GM23338 (cell line): ENCODE results near the gene PRKAR1A. TPM values are rescaled to one million over a fixed set of nuclear protein-coding genes. Genes with fewer than 3 reads are reported as not detected.

Experiments used
- ATAC-seq: fragments of 200-7000 bp; cut with Tn5 transposase; 3 replicates; pipeline ENCODE4 v1.9.1; 2020
- DNase-seq: peaks from one replicate; pipeline ENCODE4 v3.0.0-alpha.2; 2015; ENCODE audit warnings: low spot score
- H2AFZ ChIP-seq: fragments of 200-600 bp; sonication (generic); 2 replicates; pipeline ENCODE4 v1.8.0; 2016; ENCODE audit warnings: antibody characterized with exemption, mild to moderate bottlenecking, moderate library complexity
- H3F3A ChIP-seq: fragments of 200-600 bp; sonication (generic); replicated peaks from 2 replicates; pipeline ENCODE4 v1.8.0; 2017; ENCODE audit warnings: antibody characterized with exemption, mixed run types, low read depth
- H3K27ac ChIP-seq: fragments of 200-600 bp; sonication (generic); 2 replicates; pipeline ENCODE4 v1.6.1; 2016; ENCODE audit warnings: low read depth
- H3K27me3 ChIP-seq: fragments of 200-600 bp; sonication (generic); 2 replicates; pipeline ENCODE4 v1.8.0; 2016; ENCODE audit warnings: mild to moderate bottlenecking, mixed run types, moderate library complexity; ENCODE audit not compliant: insufficient read depth
- H3K36me3 ChIP-seq: fragments of 200-600 bp; sonication (generic); 2 replicates; pipeline ENCODE4 v1.8.0; 2016; ENCODE audit warnings: mild to moderate bottlenecking; ENCODE audit not compliant: insufficient read depth
- H3K4me1 ChIP-seq: fragments of 200-600 bp; sonication (generic); 2 replicates; pipeline ENCODE4 v1.8.0; 2016; ENCODE audit warnings: mild to moderate bottlenecking, moderate library complexity; ENCODE audit not compliant: insufficient read depth
- H3K4me2 ChIP-seq: fragments of 200-600 bp; sonication (generic); 2 replicates; pipeline ENCODE4 v1.7.1; 2017; ENCODE audit warnings: mixed run types
- H3K4me3 ChIP-seq: fragments of 200-600 bp; sonication (generic); 2 replicates; pipeline ENCODE4 v1.6.1; 2016; ENCODE audit warnings: mixed run types
- H3K79me2 ChIP-seq: fragments of 200-600 bp; sonication (generic); replicated peaks from 2 replicates; pipeline ENCODE4 v1.8.0; 2017; ENCODE audit warnings: mild to moderate bottlenecking; ENCODE audit not compliant: insufficient read depth
- H3K9me2 ChIP-seq: fragments of 200-600 bp; sonication (generic); 2 replicates; pipeline ENCODE4 v1.8.0; 2017; ENCODE audit not compliant: insufficient read depth
- H4K20me1 ChIP-seq: fragments of 200-600 bp; sonication (generic); replicated peaks from 2 replicates; pipeline ENCODE4 v1.8.0; 2017; ENCODE audit warnings: mild to moderate bottlenecking; ENCODE audit not compliant: insufficient read depth
- H3K27ac Mint-ChIP-seq: 2 replicates; pipeline ENCODE4 v1.8.0; 2020; ENCODE audit warnings: inconsistent platforms, mild to moderate bottlenecking, moderate library complexity, mixed read lengths
- H3K27me3 Mint-ChIP-seq: 3 replicates; pipeline ENCODE4 v1.8.0; 2022; ENCODE audit warnings: low read depth, mild to moderate bottlenecking, moderate library complexity, mixed read lengths, inconsistent platforms; ENCODE audit not compliant: insufficient read depth, poor library complexity
- H3K36me3 Mint-ChIP-seq: 3 replicates; pipeline ENCODE4 v1.8.0; 2021; ENCODE audit warnings: low read depth, mild to moderate bottlenecking, inconsistent platforms, moderate library complexity, mixed read lengths
- H3K4me1 Mint-ChIP-seq: 3 replicates; pipeline ENCODE4 v1.8.0; 2020; ENCODE audit warnings: mild to moderate bottlenecking, inconsistent platforms, mixed read lengths
- H3K4me3 Mint-ChIP-seq: 3 replicates; pipeline ENCODE4 v1.8.0; 2021; ENCODE audit warnings: moderate library complexity, mild to moderate bottlenecking, inconsistent platforms, mixed read lengths
- H3K9me3 Mint-ChIP-seq: 3 replicates; pipeline ENCODE4 v1.8.0; 2020; ENCODE audit warnings: moderate library complexity, mild to moderate bottlenecking, inconsistent platforms, mixed read lengths
- CREB1 ChIP-seq: fragments of 250-450 bp; sonication (Bioruptor Pico); IDR thresholded peaks from 2 replicates; pipeline ENCODE4 v1.5.0; 2020; ENCODE audit warnings: low read depth, mild to moderate bottlenecking, moderate library complexity
- CTCF ChIP-seq, 2 experiments: fragments of 200-600 bp in 1 of 2; sonication (generic) in 1 of 2; conservative IDR thresholded peaks; 2 replicates each; pipeline versions ENCODE4 v1.5.1 to v1.6.1; 2016 to 2017; ENCODE audit warnings: antibody characterized with exemption in 2 of 2, low read depth in 2 of 2, mild to moderate bottlenecking in 2 of 2, moderate library complexity in 1 of 2
- ETS1 ChIP-seq: IDR thresholded peaks from 2 replicates; pipeline ENCODE4 v1.6.1; 2016; ENCODE audit warnings: antibody characterized with exemption
- EZH2 ChIP-seq: fragments of 200-600 bp; sonication (generic); IDR thresholded peaks from one replicate; pipeline ENCODE4 v1.8.0; 2017; ENCODE audit warnings: antibody characterized with exemption, mild to moderate bottlenecking, low read depth; ENCODE audit not compliant: unreplicated experiment
- EZH2phosphoT487 ChIP-seq: fragments of 200-600 bp; sonication (generic); IDR thresholded peaks from one replicate; pipeline ENCODE4 v1.8.1; 2018; ENCODE audit warnings: antibody characterized with exemption; ENCODE audit not compliant: unreplicated experiment
- JUNB ChIP-seq: IDR thresholded peaks from one replicate; pipeline ENCODE4 v1.6.1; 2016; ENCODE audit warnings: antibody characterized with exemption; ENCODE audit not compliant: unreplicated experiment
- NANOG ChIP-seq: IDR thresholded peaks from 2 replicates; pipeline ENCODE4 v1.6.1; 2016; ENCODE audit warnings: antibody characterized with exemption, borderline replicate concordance
- POLR2AphosphoS5 ChIP-seq: IDR thresholded peaks from 2 replicates; pipeline ENCODE4 v1.6.1; 2016; ENCODE audit warnings: antibody characterized with exemption, low read depth
- REST ChIP-seq: IDR thresholded peaks from one replicate; pipeline ENCODE4 v1.6.1; 2018; ENCODE audit warnings: antibody characterized with exemption; ENCODE audit not compliant: unreplicated experiment
- STAT1 ChIP-seq: IDR thresholded peaks from one replicate; pipeline ENCODE4 v1.6.1; 2016; ENCODE audit warnings: antibody characterized with exemption; ENCODE audit not compliant: unreplicated experiment
- ZNF114 ChIP-seq: fragments of 250-450 bp; sonication (Bioruptor Pico); IDR thresholded peaks from 2 replicates; pipeline ENCODE4 v1.5.0; 2020; ENCODE audit warnings: mild to moderate bottlenecking, moderate library complexity
- ZNF331 ChIP-seq: fragments of 250-450 bp; sonication (Bioruptor Pico); IDR thresholded peaks from 2 replicates; pipeline ENCODE4 v1.5.0; 2020; ENCODE audit warnings: low read depth, mild to moderate bottlenecking, moderate library complexity
- ZNF462 ChIP-seq: fragments of 250-450 bp; sonication (Bioruptor Pico); IDR thresholded peaks from 2 replicates; pipeline ENCODE4 v1.5.0; 2020; ENCODE audit warnings: mild to moderate bottlenecking, moderate library complexity
- polyA plus RNA-seq: library from polyadenylated mRNA; unstranded; fragments of >200 nt; fragmentation: Nextera tagmentation; extraction: Ambion mirVana; gene quantifications from 2 replicates; pipeline ENCODE4 v1.2.1, GENCODE V29; 2016
- total RNA-seq: library from RNA; depleted of rRNA; stranded (reverse); fragments of >200 nt; shearing (Covaris generic); gene quantifications from 2 replicates; pipeline ENCODE4 v1.2.3, GENCODE V29; 2014

Gene PRKAR1A
- total and polyA plus RNA-seq, 2 experiments from 2014 or later, result 90.1 to 100 TPM

GRCh38 chr17:68569346-68569745 lies 57.1 kb downstream of the PRKAR1A start:
- Histone ChIP-seq H3K36me3 (no peaks in the 10 kb centered on the region), H3K27ac (no peak overlapping the region), H2AFZ (no peak overlapping the region), H3K9me2 (no peaks in the 10 kb centered on the region), H3K4me3 (no peak overlapping the region), H3F3A (no peaks in the 10 kb centered on the region), H4K20me1 (no peaks in the 10 kb centered on the region; the same call in 1 of the 2 replicates), H3K4me2 (no peak overlapping the region), H3K4me1 (no peaks in the 10 kb centered on the region), H3K79me2 (no peaks in the 10 kb centered on the region), H3K27me3 (no peaks in the 10 kb centered on the region)
- Mint-ChIP-seq H3K27ac (no peak overlapping the region), H3K9me3 (peaks cover 3% of the 10 kb centered on the region; the same call in 1 of the 3 replicates), H3K27me3 (no peaks in the 10 kb centered on the region), H3K4me3 (no peak overlapping the region), H3K36me3 (no peaks in the 10 kb centered on the region), H3K4me1 (no peaks in the 10 kb centered on the region)
- ATAC-seq, result no peak
- no peak for DNase-seq
- no peak for TF ChIP-seq EZH2
- no peak for TF ChIP-seq NANOG
- no peak for TF ChIP-seq ZNF114
- no peak for TF ChIP-seq CTCF (conservative IDR thresholded peaks at IDR 0.05; ENCODE audit: low read depth in 2 of 2)
- no peak for TF ChIP-seq CREB1
- TF ChIP-seq STAT1, result no peak
- TF ChIP-seq ZNF462 (CRISPR knock-in tag), result no peak
- TF ChIP-seq JUNB, result no peak
- TF ChIP-seq ZNF331 (CRISPR knock-in tag), result no peak
- TF ChIP-seq POLR2AphosphoS5, result no peak
- TF ChIP-seq REST, result no peak
- no peak for TF ChIP-seq EZH2phosphoT487
- no peak for TF ChIP-seq ETS1
